Thymus (tissue), 11 donors: ENCODE results near the gene RTCB. TPM values are rescaled to one million over a fixed set of nuclear protein-coding genes. Genes with fewer than 3 reads are reported as not detected.
A peak's percentile ranks its signal among the peaks of the same experiment; 100 is the strongest.

Experiments
- DNase-seq, 9 donors: peaks; one replicate each; pipeline ENCODE4 v3.0.0-alpha.2; 2013; ENCODE audit warnings: low spot score in 9 of 9, low read depth in 6 of 9, missing footprints in 1 of 9
- H3K27ac ChIP-seq, 2 donors: one replicate each; pipeline ENCODE4 v1.5.1; 2013; ENCODE audit warnings: control low read depth in 1 of 2, low read depth in 1 of 2, low read length in 1 of 2, mild to moderate bottlenecking in 1 of 2, moderate library complexity in 1 of 2
- H3K27me3 ChIP-seq, 2 donors: one replicate each; pipeline ENCODE4 v1.5.1; 2013; ENCODE audit warnings: low read length in 1 of 2; ENCODE audit not compliant: control insufficient read depth in 2 of 2, insufficient read depth in 1 of 2
- H3K36me3 ChIP-seq, 2 donors: one replicate each; pipeline ENCODE4 v1.5.1; 2013; ENCODE audit warnings: low read length in 1 of 2, mild to moderate bottlenecking in 1 of 2, moderate library complexity in 1 of 2; ENCODE audit not compliant: control insufficient read depth in 2 of 2, insufficient read depth in 2 of 2
- H3K4me1 ChIP-seq, 2 donors: one replicate each; pipeline ENCODE4 v1.5.1; 2013; ENCODE audit warnings: low read length in 2 of 2; ENCODE audit not compliant: control insufficient read depth in 2 of 2, insufficient read depth in 2 of 2
- H3K4me3 ChIP-seq, 2 donors: one replicate each; pipeline ENCODE4 v1.5.1; 2013; ENCODE audit warnings: low read length in 2 of 2, control low read depth in 1 of 2, mild to moderate bottlenecking in 1 of 2
- H3K9me3 ChIP-seq, 2 donors: one replicate each; pipeline ENCODE4 v1.5.1; 2013; ENCODE audit warnings: low read length in 1 of 2, mild to moderate bottlenecking in 1 of 2; ENCODE audit not compliant: control insufficient read depth in 2 of 2, insufficient read depth in 1 of 2
- WGBS: extraction: QIAGEN DNeasy Blood & Tissue Kit; methylation state at CpG from one replicate; pipeline ENCODE4 v1.1.7; 2013; 5-methylcytosine and 5-hydroxymethylcytosine counted together
- polyA plus RNA-seq: library from polyadenylated mRNA; stranded (reverse); fragments of 200-250 nt; gene quantifications from one replicate; pipeline ENCODE4 v1.2.3, GENCODE V29; 2013
- total RNA-seq: library from RNA; stranded (reverse); fragments of 120-200 nt; gene quantifications from one replicate; pipeline ENCODE4 v1.2.4, GENCODE V29; 2013
- donor health status: healthy.

RTCB gene
- total and polyA plus RNA-seq, 2 donors: 39.9 to 114 TPM

GRCh38 chr22:32422062-32422461 is 10.0 kb upstream of the RTCB start:
- Histone ChIP-seq H3K27ac (no peak overlapping the region), H3K4me3 (no peak overlapping the region), H3K36me3 (no peaks in the 10 kb centered on the region), H3K27me3 (peaks cover 0 to 9% of the 10 kb centered on the region in 2 donors), H3K9me3 (no peaks in the 10 kb centered on the region), H3K4me1 (no peaks in the 10 kb centered on the region)
- DNase-seq: no peak
- 91% methylated on average over 5 of the region's 5 CpGs for WGBS

- Histone ChIP-seq H3K36me3 (no peaks in the 10 kb centered on the region), H3K4me1 (no peaks in the 10 kb centered on the region), H3K9me3 (no peaks in the 10 kb centered on the region), H3K4me3 (no peak overlapping the region), H3K27ac (no peak overlapping the region), H3K27me3 (peaks cover 0 to 9% of the 10 kb centered on the region in 2 donors)
- DNase-seq: no peak
- WGBS: 69% methylated on average over 2 of the region's 2 CpGs
Measured at GRCh38 chr22:32421484-32421883, 9.4 kb upstream of the RTCB start.

- DNase-seq: no peak
- H3K4me1 ChIP-seq: no peaks in the 10 kb centered on the region
- no peaks in the 10 kb centered on the region for H3K36me3 ChIP-seq
- H3K27me3 ChIP-seq: peaks cover 0 to 4% of the 10 kb centered on the region in 2 donors
- H3K9me3 ChIP-seq: no peaks in the 10 kb centered on the region
- no peak overlapping the region for H3K4me3 ChIP-seq
- H3K27ac ChIP-seq: no peak overlapping the region
- WGBS: 80% methylated on average over 4 of the region's 4 CpGs
Measured at GRCh38 chr22:32417906-32418305, 5.9 kb upstream of the RTCB start.

- Histone ChIP-seq H3K9me3 (no peaks in the 10 kb centered on the region), H3K27me3 (peaks cover 0 to 2% of the 10 kb centered on the region in 2 donors), H3K27ac (no peak overlapping the region), H3K4me1 (no peaks in the 10 kb centered on the region), H3K36me3 (no peaks in the 10 kb centered on the region), H3K4me3 (no peak overlapping the region)
- DNase-seq: no peak
- 92% methylated on average over 9 of the region's 9 CpGs for WGBS
Measured at GRCh38 chr22:32416556-32417085, 4.6 kb upstream of the RTCB start.

- H3K4me1 ChIP-seq: peaks cover 11 to 13% of the 10 kb centered on the region in 2 donors
- no peak overlapping the region for H3K4me3 ChIP-seq
- DNase-seq: no peak
- H3K9me3 ChIP-seq: no peaks in the 10 kb centered on the region
- no peak overlapping the region for H3K27ac ChIP-seq
- H3K27me3 ChIP-seq: no peaks in the 10 kb centered on the region
- WGBS: 61% methylated on average over 7 of the region's 7 CpGs
- no peaks in the 10 kb centered on the region for H3K36me3 ChIP-seq
Measured at GRCh38 chr22:32414191-32414590, 2.1 kb upstream of the RTCB start.

- DNase-seq: no peak
- Histone ChIP-seq H3K4me1 (peaks cover 11 to 13% of the 10 kb centered on the region in 2 donors), H3K27me3 (no peaks in the 10 kb centered on the region), H3K4me3 (no peak overlapping the region), H3K9me3 (no peaks in the 10 kb centered on the region), H3K36me3 (peaks cover 0 to under 1% of the 10 kb centered on the region in 2 donors), H3K27ac (no peak overlapping the region)
- WGBS: 97% methylated on average over 2 of the region's 2 CpGs
Measured at GRCh38 chr22:32413719-32414118, 1.7 kb upstream of the RTCB start.

- H3K4me1 ChIP-seq: peaks cover 11 to 13% of the 10 kb centered on the region in 2 donors
- peak in 3 of 9 donors; percentile 6 to 9 (median 7) for DNase-seq
- peaks cover 3 to 18% of the 10 kb centered on the region in 2 donors for H3K36me3 ChIP-seq
- no peaks in the 10 kb centered on the region for H3K27me3 ChIP-seq
- peak overlapping the region; percentile 93 to 96 for H3K4me3 ChIP-seq
- H3K9me3 ChIP-seq: no peaks in the 10 kb centered on the region
- no peak overlapping the region for H3K27ac ChIP-seq
- 2% methylated on average over 12 of the region's 12 CpGs for WGBS
Measured at GRCh38 chr22:32411402-32411801, 645 bp downstream of the RTCB start.

- no peak overlapping the region for H3K4me3 ChIP-seq
- DNase-seq: no peak
- 97% methylated on average over 4 of the region's 4 CpGs for WGBS
- H3K9me3 ChIP-seq: no peaks in the 10 kb centered on the region
- peaks cover 11 to 13% of the 10 kb centered on the region in 2 donors for H3K4me1 ChIP-seq
- H3K27ac ChIP-seq: no peak overlapping the region
- H3K27me3 ChIP-seq: no peaks in the 10 kb centered on the region
- H3K36me3 ChIP-seq: peaks cover 7 to 23% of the 10 kb centered on the region in 2 donors
Measured at GRCh38 chr22:32410459-32410858, 1.6 kb downstream of the RTCB start.

- H3K9me3 ChIP-seq: no peaks in the 10 kb centered on the region
- peaks cover 11 to 13% of the 10 kb centered on the region in 2 donors for H3K4me1 ChIP-seq
- H3K27me3 ChIP-seq: no peaks in the 10 kb centered on the region
- H3K36me3 ChIP-seq: peaks cover 12 to 26% of the 10 kb centered on the region in 2 donors
- no peak overlapping the region for H3K4me3 ChIP-seq
- no peak for DNase-seq
- 94% methylated on average over 9 of the region's 9 CpGs for WGBS
- H3K27ac ChIP-seq: no peak overlapping the region
Measured at GRCh38 chr22:32409977-32410376, 2.1 kb downstream of the RTCB start.
